Activated T-helper 9 cell treated with anti-CD3 and anti-CD28 coated beads, Interleukin-2, amount 50 U/mL, for 16 hours (primary cell): ENCODE results near the gene GHRH.

Experiments used
- DNase-seq: peaks from one replicate; pipeline ENCODE4 v3.0.0-alpha.2; 2020; ENCODE audit warnings: low read depth

The GHRH gene, protein sequence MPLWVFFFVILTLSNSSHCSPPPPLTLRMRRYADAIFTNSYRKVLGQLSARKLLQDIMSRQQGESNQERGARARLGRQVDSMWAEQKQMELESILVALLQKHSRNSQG

DNA sequence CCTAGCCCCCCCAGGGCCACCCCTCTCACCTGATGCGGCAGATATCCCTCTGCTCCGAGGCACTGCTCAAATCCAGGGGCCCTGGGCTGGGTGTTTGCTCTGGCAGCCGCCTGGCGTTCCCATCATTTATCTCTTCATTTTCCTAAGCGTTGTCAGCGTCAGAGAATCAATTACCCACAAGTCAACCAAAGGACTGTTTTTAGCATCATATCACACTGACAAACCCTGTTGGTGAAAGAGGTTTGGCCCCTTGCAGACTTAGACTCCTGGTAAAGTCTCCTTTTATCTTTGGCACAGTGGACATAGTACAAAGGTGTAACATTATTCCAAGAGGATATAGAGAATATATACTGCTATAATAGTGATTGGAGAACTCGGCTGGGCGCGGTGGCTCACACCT lies at the start of gene GHRH:
Gene GHRH, minus strand, starts transcription at position 101 of the 400 bp plus-strand sequence. CDS start 4,925 bp downstream, outside the sequence.
- DNase-seq, result no peak

DNA sequence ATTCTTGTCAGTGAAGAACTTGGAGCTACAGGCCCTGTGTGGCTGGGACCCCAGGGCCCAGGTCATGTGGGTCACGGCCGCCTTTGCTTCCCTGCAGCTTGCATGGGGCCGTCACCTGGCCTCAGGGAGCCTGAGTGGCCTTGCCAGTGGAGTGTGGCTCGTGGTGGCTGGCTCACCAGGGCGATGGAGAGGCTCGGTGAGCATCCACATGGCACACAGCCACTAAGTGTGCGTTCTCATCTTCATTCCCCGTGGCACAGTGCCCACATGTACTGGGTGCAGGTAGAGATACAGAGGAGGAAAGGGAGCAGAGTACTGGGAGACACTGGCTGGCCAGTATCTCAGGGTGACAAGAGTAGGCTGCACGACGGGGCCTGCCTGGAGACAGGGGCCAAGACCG lies 49.3 kb upstream of the GHRH start:
- DNase-seq, result no peak

DNA sequence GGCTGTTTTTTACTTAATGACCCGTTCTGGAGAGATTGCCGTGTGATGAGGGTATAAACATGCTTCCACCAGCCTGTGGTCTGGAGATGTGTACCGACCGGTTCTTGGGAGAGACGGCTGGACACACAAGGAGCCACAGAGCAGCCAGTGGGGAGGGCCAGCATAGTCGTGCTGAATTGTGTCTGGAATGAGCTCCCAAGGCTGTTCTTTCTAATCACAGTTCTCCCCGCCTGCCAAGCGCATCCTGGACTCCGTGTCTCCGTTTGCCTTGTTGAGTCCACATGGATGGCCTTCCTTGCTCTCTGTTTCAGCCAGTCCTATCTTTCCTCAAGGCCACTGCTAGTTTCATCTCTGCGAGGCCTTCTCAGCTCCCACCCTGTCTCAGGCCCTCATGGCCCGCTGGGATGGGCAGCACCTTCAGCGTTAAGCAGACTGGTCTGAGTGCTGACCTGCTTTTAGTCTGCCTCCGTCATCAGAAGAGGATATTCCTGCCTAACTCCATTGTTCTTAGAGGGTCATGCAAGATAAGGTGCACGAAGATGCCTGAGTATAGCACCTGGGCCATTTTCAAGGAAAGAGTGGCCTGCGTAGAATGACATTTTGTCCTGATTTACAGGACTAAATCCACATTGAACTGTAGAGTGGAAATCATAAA lies 48.4 kb upstream of the GHRH start:
- no peak for DNase-seq

DNA sequence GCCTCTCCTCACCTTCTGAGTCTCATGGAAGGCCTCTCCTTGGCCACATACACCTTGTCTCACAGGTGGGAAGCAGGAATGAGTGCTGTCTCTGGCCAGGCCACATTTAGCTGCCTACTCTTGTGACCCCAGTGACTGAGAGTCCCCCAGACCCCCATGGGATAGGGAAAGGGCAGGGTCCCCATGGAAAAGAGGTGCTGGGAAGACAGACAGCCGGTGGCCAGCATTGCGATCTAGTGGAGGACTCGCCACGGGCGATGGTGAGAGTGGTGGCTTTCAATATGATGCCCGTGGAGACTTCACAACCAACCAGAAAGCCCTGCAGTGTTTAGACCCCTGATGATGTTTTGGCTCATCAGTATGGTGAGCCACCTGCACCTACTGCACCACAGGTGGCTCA lies 47.7 kb upstream of the GHRH start:
- no peak for DNase-seq

DNA sequence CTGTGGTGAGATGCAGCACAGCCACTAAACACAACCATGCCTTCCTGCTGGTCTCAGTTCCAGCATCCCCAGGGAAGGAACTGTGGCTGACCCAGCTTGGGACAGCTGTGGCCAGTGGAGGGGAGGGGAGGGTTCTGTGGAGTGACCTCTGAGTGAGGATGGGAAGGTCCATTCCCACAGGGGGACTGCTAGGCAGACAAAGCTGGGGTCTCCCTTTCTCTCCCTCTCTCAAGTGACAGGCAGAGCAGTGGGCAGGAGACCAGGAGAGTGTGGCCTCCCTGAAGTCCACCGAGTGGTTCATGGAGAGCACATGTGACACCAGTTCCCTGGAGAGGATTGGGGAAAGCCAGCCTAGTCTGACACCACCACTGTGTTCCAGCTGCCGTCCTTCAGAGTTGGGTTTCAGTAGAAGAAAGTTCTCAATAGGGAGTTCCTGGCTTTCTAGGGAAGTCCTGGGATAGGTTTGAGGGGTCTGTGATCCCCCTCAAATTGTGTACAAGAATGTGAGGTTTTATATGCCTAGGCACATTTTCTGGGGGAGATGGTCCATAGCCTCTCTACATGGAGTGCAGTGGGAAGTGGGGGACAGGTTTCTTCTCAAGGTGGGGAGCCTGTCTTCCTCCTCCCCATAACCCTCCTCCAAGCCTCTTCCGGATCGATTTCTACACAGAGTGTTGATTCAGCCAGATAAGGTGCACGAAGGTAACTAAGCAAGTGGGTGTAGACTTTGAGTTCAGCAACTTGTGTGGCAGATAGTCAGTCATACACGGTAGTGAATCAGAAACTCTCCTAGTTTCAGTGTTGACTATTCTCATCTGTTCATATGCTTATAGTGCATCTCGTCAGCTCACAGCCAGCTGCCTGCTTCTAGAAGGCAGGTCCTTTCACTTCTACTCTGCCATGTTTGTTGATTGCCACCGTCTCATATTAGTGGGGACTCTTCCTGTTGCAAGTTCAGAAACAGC lies 46.8 kb upstream of the GHRH start:
- no peak for DNase-seq

DNA sequence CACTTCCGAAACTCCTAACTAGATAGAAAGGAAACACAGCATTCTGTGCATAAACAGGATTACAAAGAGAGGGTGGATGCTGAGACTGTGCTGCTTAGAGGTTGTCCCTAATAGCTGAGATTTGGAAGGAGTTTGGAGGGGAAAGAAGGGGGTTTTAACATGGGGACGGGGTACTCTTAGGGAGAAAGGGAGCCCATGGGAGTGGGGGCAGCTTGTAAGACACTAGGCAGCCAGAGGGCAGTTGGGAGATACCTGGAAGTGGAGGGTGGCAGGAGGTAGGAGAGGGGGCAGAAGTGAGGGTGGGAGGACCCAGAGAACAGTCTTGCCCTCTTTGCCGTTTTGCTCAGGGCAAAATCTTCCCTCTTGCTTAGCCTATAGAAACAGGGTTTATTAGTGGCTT lies 44.2 kb upstream of the GHRH start:
- no peak for DNase-seq

DNA sequence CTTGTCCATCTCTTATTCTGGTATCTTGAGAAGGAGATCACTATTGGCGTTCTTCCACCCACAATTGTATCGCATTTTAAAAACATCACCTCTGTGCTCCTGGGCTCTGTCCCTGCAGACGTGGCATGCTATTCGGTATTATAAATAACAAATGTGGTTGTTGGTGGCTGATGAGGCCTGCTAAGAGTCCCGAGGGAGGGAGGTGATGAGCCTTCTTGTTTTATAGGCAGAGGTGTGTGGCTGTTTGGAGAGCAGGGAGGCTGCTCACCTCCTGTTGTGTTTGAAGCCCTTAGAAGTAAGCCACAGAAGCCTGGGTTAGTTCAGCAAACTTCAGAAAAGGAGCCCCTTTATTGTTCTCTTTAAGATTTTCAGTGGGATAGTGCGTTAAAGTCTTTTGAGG lies 43.5 kb upstream of the GHRH start:
- DNase-seq, result no peak

DNA sequence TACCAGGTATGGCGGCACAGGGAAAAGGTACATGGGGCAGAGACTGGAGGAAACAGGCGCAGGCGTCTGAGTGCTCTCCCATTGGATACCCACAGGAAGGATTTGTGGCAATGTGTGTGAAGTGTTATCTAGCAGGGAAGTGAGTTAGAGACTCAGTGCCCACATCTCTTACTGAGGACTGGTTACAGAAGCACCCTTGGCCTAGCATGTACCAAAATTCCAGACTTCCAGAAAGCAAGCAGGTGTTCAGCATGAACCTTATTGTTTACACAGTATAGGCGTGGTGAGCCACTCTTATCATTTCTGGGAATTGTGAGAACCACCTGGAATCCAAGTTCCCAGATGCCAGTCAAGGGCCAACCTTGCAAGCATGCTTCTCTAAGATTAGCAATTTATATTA lies 42.0 kb upstream of the GHRH start:
- no peak for DNase-seq

DNA sequence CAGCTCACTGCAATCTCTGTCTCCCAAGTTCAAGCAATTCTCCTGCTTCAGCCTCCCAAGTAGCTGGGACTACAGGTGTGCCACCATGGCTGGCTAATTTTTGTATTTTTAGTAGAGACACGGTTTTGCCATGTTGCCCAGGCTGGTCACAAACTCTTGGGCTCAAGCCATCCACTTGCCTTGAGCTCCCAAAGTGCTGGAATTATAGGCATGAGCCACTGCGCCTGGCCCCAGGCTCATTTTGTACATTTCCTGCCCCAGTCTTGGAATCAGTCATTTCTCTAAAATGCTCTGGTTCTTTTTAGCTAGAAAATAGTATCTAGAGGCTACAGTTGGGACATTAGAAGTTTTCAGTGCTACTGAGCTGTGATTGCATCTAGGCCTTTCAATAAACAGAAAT lies 41.4 kb upstream of the GHRH start:
- DNase-seq, result no peak

DNA sequence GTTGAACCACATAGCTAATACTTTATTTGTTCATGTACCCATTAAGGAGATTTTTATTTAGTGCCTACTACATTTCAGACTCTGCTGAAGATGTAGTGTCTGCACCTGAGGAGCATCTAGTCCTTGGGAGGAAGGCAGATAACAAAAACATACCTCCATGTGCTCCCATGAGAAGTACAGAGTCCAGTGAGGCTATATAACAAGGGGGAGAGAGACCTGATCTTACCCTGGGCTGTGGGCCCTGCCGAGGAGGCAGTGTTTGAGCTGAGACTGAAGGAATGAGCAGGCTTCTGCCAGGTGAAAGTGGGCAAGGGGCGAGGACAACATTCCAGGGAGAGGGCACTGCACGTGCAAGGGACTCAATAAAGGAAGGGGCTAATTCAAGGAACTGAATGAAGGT lies 39.9 kb upstream of the GHRH start:
- no peak for DNase-seq

DNA sequence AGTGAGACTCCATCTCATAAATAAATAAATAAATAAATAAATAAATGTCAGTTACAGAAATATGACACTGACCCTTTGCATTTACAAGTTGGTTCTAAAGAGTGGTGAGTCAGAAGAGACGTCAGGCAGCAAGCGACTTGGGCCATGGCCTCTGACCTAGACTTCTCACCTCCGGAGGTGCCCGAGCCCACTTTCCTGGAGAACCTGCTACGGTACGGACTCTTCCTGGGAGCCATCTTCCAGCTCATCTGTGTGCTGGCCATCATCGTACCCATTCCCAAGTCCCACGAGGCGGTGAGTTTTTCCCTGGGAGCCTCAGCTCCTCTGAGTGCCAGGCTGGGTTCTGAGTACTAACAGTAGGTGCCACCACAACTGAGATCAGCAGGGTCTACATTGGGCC lies 39.5 kb upstream of the GHRH start:
- DNase-seq, result no peak

DNA sequence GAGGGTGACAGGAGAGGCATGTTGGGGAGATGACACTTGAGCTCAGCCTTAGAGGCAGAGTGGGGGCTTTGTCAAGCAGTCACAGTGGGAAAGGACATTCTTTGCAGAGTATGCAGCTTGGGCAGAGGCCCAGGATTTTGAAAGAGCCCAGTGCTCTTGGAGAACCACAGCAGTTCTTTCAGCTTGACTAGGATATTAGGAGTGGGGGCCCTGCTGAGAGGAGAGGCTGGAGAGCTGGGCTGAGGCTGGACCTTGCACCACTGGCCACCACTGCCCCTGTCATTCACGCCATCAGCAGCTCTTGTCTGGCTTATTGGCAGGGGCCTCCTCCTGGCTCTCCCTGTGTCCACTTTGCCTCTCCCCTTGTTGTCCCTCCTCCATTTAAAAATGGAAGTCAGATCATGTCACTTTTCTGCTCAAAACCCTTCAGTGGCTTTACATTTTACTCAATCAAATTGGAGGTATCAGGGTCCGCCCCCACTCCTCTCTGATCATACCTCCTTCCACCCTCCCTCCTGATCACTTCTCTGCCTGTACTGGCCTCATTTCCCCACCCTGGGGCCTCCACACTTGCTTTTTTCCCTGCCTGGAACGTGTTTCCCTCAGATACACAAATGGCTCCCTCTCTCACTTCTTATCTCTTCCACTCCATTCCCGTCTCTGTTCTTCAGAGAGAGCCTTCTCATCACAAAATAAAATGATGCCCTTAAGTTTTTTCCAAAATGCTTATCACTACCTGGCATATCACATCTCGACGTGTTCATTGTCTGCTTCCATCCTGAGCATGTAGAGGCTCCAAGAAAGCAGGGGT lies 38.3 kb upstream of the GHRH start:
- no peak for DNase-seq

DNA sequence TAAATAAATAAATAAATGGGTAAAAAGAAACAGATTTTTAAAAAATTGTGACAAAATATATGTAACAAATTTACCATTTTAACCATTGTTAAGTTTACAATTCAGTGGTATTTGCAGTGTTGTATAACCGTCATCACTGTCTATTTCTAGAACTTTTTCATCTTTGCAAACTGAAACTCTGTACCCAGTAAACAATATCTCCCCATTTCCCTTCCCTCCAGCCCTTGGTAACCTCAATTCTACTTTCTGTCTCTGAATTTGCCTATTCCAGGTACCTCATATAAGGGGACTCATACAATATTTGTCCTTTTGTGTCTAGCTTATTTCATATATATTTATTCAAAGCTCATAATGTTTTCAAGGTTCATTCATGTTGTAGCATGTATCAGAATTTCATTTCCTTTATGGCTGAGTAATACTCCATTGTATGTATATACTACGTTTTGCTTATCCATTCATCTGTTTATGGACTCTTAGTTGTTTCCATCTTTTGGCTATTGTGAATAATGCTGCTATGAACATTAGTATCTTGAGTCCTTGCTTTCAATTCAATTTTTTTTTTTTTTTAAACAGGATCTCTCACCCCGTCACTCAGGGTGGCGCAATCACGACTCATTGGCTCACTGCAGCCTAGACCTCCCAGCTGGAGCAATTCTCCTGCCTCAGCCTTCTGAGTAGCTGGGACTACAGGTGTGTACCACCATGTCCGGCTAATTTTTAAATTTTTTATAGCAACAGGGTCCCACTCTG lies 36.8 kb upstream of the GHRH start:
- no peak for DNase-seq

DNA sequence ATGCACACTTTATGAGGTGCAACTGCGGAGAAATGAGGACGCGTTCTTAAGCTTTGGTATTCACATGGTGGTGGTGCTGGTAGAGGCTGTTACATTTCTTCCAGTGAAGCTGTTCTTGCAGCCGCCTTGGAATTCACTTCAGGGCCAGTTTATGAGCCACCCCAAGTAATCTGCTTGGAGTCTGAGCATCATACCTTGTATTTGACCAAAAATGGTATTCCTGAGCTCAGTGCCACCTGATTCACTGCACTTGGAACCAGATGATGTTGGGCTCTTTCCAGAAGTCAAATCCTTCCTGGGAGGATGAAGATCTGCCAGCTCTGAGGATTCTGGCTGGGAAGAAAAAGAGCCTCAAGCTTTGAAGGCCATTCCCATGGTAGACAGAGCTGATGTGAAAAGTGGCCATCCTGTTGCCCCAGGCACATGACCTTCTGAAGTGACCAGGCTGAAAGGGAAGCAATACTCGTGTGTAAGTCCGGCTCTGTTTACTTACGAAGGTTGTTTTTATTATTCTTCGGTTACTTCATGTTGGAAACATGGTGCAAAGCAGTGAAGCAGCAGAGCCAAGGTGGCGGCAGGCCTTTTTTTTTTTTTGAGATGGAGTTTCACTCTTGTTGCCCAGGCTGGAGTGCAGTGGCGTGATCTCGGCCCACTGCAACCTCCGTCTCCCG lies 35.6 kb upstream of the GHRH start:
- DNase-seq, result no peak

DNA sequence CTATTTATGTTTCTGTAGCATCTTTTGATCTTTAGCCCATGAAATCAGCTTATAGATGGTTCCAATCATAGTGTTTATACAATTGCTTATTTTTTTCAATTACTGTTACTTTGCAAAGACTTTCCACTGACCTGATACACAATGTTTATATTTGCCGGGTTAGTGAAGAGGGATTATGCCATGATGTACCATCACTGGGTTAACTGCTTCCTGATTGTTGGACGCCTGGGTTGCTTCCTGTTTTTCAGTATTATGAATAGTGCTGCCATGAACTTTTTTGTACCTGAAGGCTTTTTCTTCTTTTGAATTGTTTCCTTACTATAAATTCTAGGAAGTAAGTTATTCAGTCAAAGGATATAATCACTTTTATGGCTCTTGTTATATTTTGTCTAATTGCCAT lies 34.8 kb upstream of the GHRH start:
- DNase-seq, result no peak

DNA sequence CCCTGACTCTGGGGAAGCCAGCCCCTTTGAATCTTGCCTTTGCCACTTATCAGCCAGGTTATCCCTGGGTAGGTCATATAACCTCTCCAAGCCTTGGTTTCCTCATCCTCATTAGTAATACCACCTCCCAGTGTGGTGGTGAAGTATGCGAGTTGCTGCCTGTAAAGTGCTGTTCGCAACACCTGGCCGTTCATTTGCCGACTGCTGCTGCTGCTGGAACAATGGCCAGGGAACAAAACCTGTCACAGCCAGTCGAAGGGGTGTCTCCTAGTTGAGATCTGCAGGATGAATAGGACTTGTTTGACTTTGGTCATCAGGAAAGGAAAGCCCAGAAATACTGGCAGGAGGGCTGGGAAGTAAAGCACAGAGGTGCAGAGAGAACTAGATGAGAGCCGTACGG lies 34.0 kb upstream of the GHRH start:
- DNase-seq, result no peak

DNA sequence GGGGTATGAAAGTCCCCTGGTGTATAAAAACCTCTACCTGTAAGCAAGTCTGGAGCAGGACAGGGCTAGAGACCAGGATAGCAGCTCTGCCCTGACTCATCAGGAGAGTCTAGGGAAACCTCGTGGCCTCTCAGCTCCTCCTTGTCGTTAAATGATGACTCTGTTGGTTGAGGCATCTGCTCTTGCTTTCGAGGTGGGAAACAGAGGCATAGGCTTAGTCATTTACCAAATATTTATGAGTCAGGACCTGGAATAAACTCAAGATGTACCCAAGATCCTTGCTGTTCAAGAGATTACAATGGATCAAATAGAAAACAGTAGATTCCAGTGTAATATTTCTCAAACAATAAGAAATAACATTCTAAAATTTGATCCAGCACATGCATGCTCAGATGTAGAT lies 33.4 kb upstream of the GHRH start:
- no peak for DNase-seq

DNA sequence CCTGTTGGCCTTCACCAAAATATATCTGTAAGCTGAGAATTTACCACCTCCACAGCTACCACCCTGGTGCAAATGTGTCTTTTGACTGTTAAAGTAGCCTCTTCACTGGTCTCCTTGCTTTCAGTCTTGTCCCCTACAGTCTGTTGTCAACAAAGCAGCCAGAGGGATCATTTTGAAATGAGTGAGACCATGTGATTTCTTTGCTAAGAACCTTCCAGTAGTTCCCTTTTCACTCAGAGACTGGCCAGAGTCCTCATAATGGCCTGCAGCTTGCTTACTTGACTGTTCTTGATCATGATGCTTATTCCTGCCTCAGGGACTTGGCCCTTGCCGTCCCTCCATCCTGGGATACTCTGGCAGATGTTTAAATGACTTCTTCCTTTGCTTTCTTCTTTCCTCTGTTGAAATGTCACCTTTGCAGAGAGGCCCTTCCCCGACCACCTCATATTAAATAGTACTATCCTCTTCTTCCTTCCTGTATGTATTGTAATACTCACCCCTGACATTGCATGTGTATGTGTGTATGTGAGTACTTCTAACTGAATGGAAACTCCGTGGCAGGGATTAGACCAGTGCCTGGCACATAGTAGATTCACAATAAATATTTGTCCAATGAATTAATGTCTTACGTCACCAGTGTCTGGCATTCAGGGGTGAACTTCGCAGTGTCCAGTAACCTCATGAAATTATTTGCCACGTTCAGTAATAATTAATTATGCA lies 32.8 kb upstream of the GHRH start:
- no peak for DNase-seq

DNA sequence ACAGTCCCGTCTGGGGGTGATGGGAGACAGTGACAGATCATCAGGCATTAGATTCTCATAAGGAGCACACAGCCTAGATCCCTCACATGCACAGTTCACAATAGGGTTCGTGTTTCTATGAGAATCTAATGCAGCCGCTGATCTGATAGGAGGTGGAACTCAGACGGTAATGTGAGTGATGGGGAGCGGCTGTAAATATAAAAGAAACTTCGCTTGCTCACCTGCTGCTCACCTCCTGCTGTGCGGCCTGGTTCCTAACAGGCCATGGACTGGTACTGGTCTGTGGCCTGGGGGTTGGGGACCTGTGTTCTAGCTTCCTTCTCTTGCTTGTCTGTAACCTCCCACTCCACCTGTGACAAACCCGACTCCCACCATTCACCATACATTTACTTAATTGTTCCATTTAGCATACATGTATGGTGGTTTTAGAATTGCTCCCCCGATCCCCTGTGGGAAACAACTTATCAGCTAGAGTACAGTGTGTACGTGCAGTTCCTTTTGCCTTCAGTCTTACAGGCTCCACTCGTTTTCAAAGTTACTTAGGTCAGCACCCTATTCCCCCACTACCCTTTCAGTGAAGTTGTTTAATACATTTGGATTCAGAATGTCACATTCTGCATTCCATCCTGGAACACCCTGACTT lies 31.8 kb upstream of the GHRH start:
- no peak for DNase-seq

DNA sequence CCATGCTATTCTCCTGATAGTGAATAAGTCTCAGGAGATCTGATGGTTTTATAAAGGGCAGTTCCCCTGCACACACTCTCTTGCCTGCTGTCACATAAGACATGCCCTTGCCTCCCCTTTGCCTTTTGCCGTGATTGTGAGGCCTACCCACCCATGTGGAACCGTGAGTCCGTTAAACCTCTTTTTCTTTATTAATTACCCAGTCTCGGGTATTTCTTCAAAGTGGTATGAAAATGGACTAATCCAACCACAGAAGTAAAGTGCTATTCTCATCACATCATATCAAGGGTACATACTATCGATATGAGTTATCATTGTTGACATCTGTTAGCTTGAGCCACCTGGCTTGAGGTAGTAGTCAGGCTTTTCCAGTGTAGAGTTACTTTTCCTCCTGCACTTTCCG lies 30.1 kb upstream of the GHRH start:
- no peak for DNase-seq
